K562 (cell line): ENCODE measurements around the gene CYTH4. TPM values are rescaled to one million over a fixed set of nuclear protein-coding genes. Genes with fewer than 3 reads are reported as not detected.
A peak's percentile ranks its signal among the peaks of the same experiment; 100 is the strongest.

Experiments
- ATF1 ChIP-seq, 2 experiments: fragments of 450-650 bp in 1 of 2; IDR thresholded peaks; 2 replicates each; pipeline ENCODE4 v1.6.1; 2016; ENCODE audit warnings: missing compliant biosample characterization in 1 of 2, missing genetic modification characterization in 1 of 2
- FOXO4 ChIP-seq: fragments of 450-650 bp; formaldehyde crosslinking; IDR thresholded peaks from 2 replicates; pipeline ENCODE4 v1.4.0; 2020; ENCODE audit warnings: mild to moderate bottlenecking, moderate library complexity
- ILF3 ChIP-seq: fragments of 450-650 bp; IDR thresholded peaks from 2 replicates; pipeline ENCODE4 v1.6.1; 2018; ENCODE audit warnings: antibody characterized with exemption, mild to moderate bottlenecking, moderate library complexity, borderline replicate concordance
- MAX ChIP-seq: sonication (generic); formaldehyde crosslinking; IDR thresholded peaks from 2 replicates; pipeline ENCODE4 v1.9.0; 2022; ENCODE audit warnings: mild to moderate bottlenecking, missing genetic modification reagents
- MEF2A ChIP-seq: IDR thresholded peaks from 2 replicates; pipeline ENCODE4 v1.6.1; 2011; ENCODE audit warnings: low read depth, mild to moderate bottlenecking, low read length, moderate library complexity; ENCODE audit not compliant: control insufficient read depth
- RBM22 ChIP-seq: fragments of 200-400 bp; formaldehyde crosslinking; IDR thresholded peaks from 2 replicates; pipeline ENCODE4 v1.6.1; 2018; ENCODE audit warnings: low read length, low read depth; ENCODE audit not compliant: poor library complexity, severe bottlenecking
- REST ChIP-seq, 2 experiments: fragments of 450-650 bp; formaldehyde crosslinking in 1 of 2; IDR thresholded peaks; 2 replicates each; pipeline versions ENCODE4 v1.4.0 to v1.6.1; 2014 to 2020; ENCODE audit warnings: mild to moderate bottlenecking in 2 of 2, borderline replicate concordance in 1 of 2, low read depth in 1 of 2
- ZFP91 ChIP-seq: sonication (generic); formaldehyde crosslinking; IDR thresholded peaks from 2 replicates; pipeline ENCODE4 v1.8.0; 2022; ENCODE audit warnings: mild to moderate bottlenecking, missing genetic modification reagents
- ZNF165 ChIP-seq: fragments of 250-450 bp; sonication (Bioruptor Pico); IDR thresholded peaks from 2 replicates; pipeline ENCODE4 v1.4.0; 2020; ENCODE audit warnings: borderline replicate concordance
- ZNF280B ChIP-seq: fragments of 250-450 bp; sonication (Bioruptor Pico); IDR thresholded peaks from 2 replicates; pipeline ENCODE4 v1.5.1; 2021; ENCODE audit warnings: mild to moderate bottlenecking
- ZNF444 ChIP-seq: fragments of 250-450 bp; sonication (Bioruptor Pico); IDR thresholded peaks from 2 replicates; pipeline ENCODE4 v1.4.0; 2020; ENCODE audit warnings: mild to moderate bottlenecking, moderate library complexity
- ZSCAN32 ChIP-seq: fragments of 450-650 bp; formaldehyde crosslinking; IDR thresholded peaks from 2 replicates; pipeline ENCODE4 v1.4.0; 2020; ENCODE audit warnings: mild to moderate bottlenecking, moderate library complexity
- polyA plus RNA-seq, 8 experiments: library from polyadenylated mRNA; depleted of rRNA in 4 of 8; stranded (reverse) in 5 of 8; unstranded in 3 of 8; fragments of >200 nt; fragmentation: Nextera tagmentation in 2 of 8; fragmentation: Illumina TruSeq in 1 of 8; extraction: Ambion mirVana in 2 of 8; extraction: Trizol in 1 of 8; gene quantifications; 2 replicates each; pipeline versions ENCODE4 v1.2.1 to v1.2.3, GENCODE V29; 2011 to 2014; ENCODE audit warnings: inconsistent platforms in 1 of 8, missing spikeins in 1 of 8
- total RNA-seq, 7 experiments: library from RNA; depleted of rRNA in 6 of 7; stranded (reverse); fragments of >200 nt in 6 of 7; fragmentation: Illumina TruSeq in 2 of 7; extraction: Trizol in 2 of 7; gene quantifications; 2 replicates each; pipeline versions ENCODE4 v1.2.1 to v1.2.3, GENCODE V29; 2011 to 2021; ENCODE audit warnings: low replicate concordance in 1 of 7

Gene CYTH4
- total and polyA plus RNA-seq, 9 of the 15 experiments (the other 6 are each of a cell fraction or from before 2014, with no cell fraction given), result 0.03 to 2.0 (median 0.61) TPM; not detected in 1

- TF ChIP-seq REST (IDR thresholded peaks at IDR 0.05; ENCODE audit: borderline replicate concordance) (peak; percentile 39; the same call in 1 of the 2 replicates), REST (CRISPR knock-in tag; IDR thresholded peaks at IDR 0.05; ENCODE audit: low read depth) (no peak), MAX (CRISPR knock-in tag) (peak; percentile 60), ZSCAN32 (CRISPR knock-in tag) (no peak), ATF1 (CRISPR knock-in tag; IDR thresholded peaks at IDR 0.05) (no peak), ATF1 (tag; IDR thresholded peaks at IDR 0.05) (peak; percentile 84), ILF3 (no peak), RBM22 (no peak), FOXO4 (no peak), ZFP91 (no peak), ZNF444 (CRISPR knock-in tag) (no peak), ZNF165 (CRISPR knock-in tag) (no peak), ZNF280B (CRISPR knock-in tag) (no peak), MEF2A (no peak)
These were observed 39.9 kb upstream of the CYTH4 start (continued) for GRCh38 chr22:37242395-37242918.
